Cortex of kidney (tissue), 1 donor: ENCODE results near the gene LPO.

Source experiments
- DNase-seq: peaks from one replicate; lab custom pipeline; 2025; lab: John Stamatoyannopoulos, UW

The LPO gene

GRCh38 chr17:58277802-58278595, 39.6 kb downstream of the LPO start:
- DNase-seq: no peak

GRCh38 chr17:58278661-58279015, 40.3 kb downstream of the LPO start:
- no peak for DNase-seq

GRCh38 chr17:58279016-58279711, 40.8 kb downstream of the LPO start:
- no peak for DNase-seq

- DNase-seq: no peak
These were observed 41.5 kb downstream of the LPO start for GRCh38 chr17:58279736-58280479.

GRCh38 chr17:58280480-58281217, 42.3 kb downstream of the LPO start, which contains the start of gene MPO:
MPO (minus strand) TSS chr17:58280935; CDS start chr17:58280758, 177 bp downstream.
- DNase-seq: no peak

- DNase-seq: no peak
These were observed 43.2 kb downstream of the LPO start for GRCh38 chr17:58281511-58282011.

GRCh38 chr17:58282442-58282841, 44.1 kb downstream of the LPO start:
- DNase-seq: no peak

- DNase-seq: no peak
These were observed 45.6 kb downstream of the LPO start for GRCh38 chr17:58283674-58284612.

- no peak for DNase-seq
These were observed 46.4 kb downstream of the LPO start for GRCh38 chr17:58284613-58285421.

GRCh38 chr17:58285422-58285810, 47.0 kb downstream of the LPO start:
- DNase-seq: no peak

- no peak for DNase-seq
These were observed 51.5 kb downstream of the LPO start for GRCh38 chr17:58289869-58290268.

- DNase-seq: no peak
These were observed 52.9 kb downstream of the LPO start for GRCh38 chr17:58291246-58291645.

- no peak for DNase-seq
These were observed 55.6 kb downstream of the LPO start for GRCh38 chr17:58294034-58294433.

- no peak for DNase-seq
These were observed 62.0 kb downstream of the LPO start for GRCh38 chr17:58300336-58300735.

GRCh38 chr17:58301504-58302150, 63.2 kb downstream of the LPO start:
- DNase-seq: no peak

GRCh38 chr17:58302171-58302918, 64.0 kb downstream of the LPO start:
- no peak for DNase-seq

- no peak for DNase-seq
These were observed 64.7 kb downstream of the LPO start for GRCh38 chr17:58302919-58303585.
